Thyroid gland (tissue), 4 donors: Measurements from ENCODE around the gene GATA3.

Experiments
- CTCF ChIP-seq, 6 experiments: fragments of 200-600 bp in 3 of 6; fragments of 450-650 bp in 3 of 6; sonication (generic) in 3 of 6; IDR thresholded peaks; one replicate each; pipeline ENCODE4 v1.5.1; 2016 to 2019; ENCODE audit warnings: antibody characterized with exemption in 6 of 6, mild to moderate bottlenecking in 2 of 6, inconsistent platforms in 1 of 6, moderate library complexity in 1 of 6
- POLR2A ChIP-seq, 2 donors: fragments of 450-650 bp; IDR thresholded peaks; one replicate each; pipeline ENCODE4 v1.6.1; 2017; ENCODE audit warnings: antibody characterized with exemption in 2 of 2, mild to moderate bottlenecking in 2 of 2, moderate library complexity in 1 of 2

- no peak for TF ChIP-seq CTCF (IDR thresholded peaks at IDR 0.05)
- no peak for TF ChIP-seq POLR2A (IDR thresholded peaks at IDR 0.05)
Observed at GRCh38 chr10:8048281-8049008, 6.0 kb upstream of the GATA3 start.
